ENCODE measurements around the gene FCGR1A. TPM values are rescaled to one million over a fixed set of nuclear protein-coding genes. Genes with fewer than 3 reads are reported as not detected.
A peak's percentile ranks its signal among the peaks of the same experiment; 100 is the strongest.
"Not testable (repeated sequence)": the region's sequence is repeated elsewhere in the genome, so short reads cannot be mapped to it uniquely, and the experiment has no call there.

Gene FCGR1A
- total RNA-seq, 1 donor from 2014 or later = 3.3 TPM

DNA sequence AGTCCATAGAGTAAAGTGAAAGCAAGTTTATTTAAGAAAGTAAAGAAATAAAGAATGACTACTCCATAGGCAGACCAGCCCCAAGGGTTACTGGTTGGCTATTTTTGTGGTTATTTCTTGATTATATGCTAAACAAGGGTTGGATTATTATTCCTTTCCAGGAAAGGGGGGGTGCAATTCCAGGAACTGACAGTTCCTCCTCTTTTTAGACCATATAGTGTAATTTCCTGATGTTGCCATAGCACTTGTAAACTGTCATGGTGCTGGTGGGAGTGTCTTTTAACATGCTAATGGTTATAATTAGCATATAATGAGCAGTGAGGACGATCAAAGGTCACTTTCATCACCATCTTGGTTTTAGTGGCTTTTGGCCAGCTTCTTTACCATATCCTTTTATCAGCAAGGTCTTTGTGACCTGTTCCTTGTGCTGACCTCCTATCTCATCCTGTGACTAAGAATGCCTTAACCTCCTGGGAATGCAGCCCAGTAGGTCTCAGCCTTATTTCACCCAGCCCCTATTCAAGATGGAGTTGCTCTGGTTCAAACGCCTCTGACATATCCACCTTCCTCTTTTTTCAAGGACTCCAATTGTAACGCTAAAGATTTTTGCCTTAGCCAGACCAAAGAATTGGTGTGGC, 6.9 kb upstream of the FCGR1A start:
- FAIRE-seq; DNase-seq (ENCODE audit: low spot score in 2 of 2): not testable (repeated sequence)

DNA sequence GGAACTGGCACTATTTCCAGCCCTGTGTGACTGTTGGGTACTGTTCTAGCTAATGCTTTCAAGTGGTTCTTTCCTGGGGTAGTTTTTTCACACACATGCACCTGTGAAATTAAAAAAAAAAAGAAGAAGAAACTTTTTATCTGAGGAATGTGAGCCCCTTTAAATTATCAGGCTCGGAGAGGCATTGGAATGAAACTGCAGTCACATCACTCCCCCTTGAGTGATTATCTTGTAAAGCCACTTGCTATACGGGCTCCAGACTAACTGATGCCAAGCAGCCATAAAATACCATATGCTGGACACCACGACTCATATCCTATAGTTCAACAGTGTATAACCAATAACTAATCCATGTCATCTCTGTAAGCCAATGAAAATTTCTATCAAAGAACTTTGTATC, 5.4 kb upstream of the FCGR1A start:
- FAIRE-seq; DNase-seq (ENCODE audit: low spot score in 2 of 2): not testable (repeated sequence)

DNA sequence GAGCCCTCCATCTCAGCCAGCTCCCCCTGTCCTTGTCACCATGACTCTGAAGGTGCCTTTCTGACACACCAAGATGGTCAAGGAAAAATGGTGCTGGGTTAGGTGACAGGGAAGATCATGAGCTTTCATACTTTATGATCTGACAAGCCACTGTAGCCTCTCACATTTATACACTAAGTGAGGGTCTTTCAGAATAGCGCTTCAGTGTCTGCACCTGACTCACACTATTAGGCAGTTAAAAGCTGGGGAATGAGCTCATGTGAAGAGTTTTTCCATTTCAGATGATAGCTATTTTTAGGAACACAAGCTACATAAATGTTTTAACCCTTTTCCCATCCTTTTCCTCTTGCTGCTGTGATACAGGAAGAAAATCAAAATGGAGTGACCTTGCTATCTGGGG, 4.2 kb upstream of the FCGR1A start:
- not testable (repeated sequence) for DNase-seq (ENCODE audit: low spot score in 2 of 2); FAIRE-seq

DNA sequence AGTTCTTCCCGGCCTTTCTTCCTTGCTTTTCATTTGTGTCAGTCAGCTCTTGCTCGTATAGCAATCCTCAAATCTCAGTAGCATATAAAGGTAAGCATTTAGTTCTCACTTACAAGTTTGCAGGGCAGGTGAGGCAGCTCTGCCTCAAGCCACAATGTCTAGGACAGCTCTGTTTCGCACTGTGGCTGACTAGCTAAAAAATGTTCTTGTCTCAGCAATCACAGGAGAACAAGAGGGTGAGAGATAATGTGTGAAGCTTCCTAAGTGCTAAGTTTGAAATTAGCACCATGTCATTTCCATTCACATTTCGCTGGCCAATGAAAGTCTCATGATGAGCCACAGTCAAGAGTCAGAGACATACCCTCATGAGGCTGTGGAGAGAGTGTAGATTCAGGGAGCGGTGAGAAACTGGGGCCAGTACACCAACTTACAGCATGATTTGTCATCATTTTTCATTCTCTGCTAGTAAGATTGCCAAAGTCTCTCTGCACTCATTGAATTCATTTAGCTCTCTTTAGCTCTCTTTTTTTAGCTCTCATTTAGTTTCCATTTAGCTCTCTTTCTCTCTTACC, 995 bp upstream of the FCGR1A start:
- not testable (repeated sequence) for FAIRE-seq; DNase-seq (ENCODE audit: low spot score in 2 of 2)

DNA sequence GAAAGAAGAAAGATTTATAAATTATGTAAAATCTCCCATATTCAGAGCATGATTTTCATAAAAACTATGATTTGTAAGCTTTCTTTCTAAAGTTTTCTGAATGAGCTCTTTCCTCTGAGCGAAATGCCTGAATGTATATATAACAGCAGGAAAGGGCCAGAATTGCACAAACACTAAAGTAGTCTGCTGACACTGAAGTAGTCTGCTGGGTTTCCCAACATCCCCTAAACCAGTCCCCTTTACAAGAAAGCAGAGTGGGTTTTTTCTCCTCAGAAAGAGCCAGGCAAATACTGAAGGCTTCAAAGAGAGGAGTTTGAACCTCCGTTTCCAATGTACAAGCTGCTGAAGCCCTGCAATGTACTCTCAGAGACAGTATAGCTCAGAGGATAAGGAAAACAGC, 795 bp downstream of the FCGR1A start:
- not testable (repeated sequence) for DNase-seq (ENCODE audit: low spot score in 2 of 2); FAIRE-seq

DNA sequence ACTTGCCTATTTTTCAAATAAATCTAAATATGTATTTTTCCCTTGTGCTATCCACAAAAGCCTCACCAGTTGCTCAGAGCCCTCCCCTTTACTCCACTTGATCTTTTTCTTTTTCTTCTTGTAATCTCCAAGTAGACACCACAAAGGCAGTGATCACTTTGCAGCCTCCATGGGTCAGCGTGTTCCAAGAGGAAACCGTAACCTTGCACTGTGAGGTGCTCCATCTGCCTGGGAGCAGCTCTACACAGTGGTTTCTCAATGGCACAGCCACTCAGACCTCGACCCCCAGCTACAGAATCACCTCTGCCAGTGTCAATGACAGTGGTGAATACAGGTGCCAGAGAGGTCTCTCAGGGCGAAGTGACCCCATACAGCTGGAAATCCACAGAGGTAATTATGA, 1.4 kb downstream of the FCGR1A start:
- FAIRE-seq = not testable (repeated sequence)

DNA sequence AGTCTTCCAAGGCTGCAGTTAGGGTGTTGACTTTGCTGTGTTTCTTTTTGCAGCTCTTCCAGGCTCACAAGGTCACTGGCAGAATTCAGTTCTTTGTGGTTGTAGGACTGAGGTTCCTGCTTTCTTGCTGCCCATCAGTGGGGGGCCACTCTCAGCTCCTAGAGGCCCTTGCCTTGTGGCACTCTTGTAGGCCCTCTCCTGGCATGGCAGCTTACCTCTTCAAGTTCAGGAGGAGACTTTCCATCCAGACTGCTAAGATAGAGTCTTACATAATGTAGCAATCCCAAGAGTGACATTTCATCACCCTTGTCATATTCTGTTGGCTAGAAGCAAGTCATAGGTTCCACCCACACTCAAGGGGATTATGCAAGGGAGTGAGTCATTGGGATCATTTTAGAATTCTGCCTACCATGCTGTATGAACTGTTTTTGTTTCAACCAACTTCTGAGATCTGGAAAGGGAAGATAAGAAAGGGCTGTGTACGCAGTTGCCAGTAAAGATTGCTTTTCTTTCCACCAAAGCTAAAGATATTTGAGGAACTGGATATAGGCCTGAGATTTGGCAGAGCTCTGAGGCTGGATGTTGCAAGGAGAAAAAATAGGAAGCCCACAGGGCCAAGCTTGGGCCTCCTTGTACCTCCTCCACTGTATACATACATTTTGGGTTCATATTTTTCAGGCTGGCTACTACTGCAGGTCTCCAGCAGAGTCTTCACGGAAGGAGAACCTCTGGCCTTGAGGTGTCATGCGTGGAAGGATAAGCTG, 5.4 kb downstream of the FCGR1A start:
- not testable (repeated sequence) for DNase-seq (ENCODE audit: low spot score in 2 of 2); FAIRE-seq

More for the DNA sequence above, 1.4 kb downstream of the FCGR1A start:
- DNase-seq (ENCODE audit: low spot score in 2 of 2) = not testable (repeated sequence)

DNA sequence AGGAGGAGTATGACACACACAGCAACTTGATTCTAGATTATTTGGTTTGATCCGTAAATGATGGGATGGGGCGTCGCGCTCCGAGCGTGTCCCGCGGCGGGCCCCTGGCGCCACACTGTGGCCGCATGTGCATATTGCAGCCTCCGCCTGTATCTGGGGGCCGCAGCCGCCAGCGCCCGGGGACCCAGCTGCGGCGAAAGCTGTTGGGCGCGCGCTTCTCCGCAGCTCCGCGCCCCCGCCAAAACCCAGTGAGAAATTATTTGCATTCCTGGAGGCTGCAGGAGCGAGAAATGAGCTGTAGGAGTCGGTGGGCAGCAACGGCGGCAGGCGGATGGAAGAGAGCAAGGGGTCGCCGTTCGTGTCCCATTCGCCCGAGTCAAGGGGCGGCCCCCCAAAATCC, 10.0 kb downstream of the FCGR1A start:
- FAIRE-seq = not testable (repeated sequence)
- DNase-seq (ENCODE audit: low spot score in 2 of 2) = peak; percentile 38 to 54

DNA sequence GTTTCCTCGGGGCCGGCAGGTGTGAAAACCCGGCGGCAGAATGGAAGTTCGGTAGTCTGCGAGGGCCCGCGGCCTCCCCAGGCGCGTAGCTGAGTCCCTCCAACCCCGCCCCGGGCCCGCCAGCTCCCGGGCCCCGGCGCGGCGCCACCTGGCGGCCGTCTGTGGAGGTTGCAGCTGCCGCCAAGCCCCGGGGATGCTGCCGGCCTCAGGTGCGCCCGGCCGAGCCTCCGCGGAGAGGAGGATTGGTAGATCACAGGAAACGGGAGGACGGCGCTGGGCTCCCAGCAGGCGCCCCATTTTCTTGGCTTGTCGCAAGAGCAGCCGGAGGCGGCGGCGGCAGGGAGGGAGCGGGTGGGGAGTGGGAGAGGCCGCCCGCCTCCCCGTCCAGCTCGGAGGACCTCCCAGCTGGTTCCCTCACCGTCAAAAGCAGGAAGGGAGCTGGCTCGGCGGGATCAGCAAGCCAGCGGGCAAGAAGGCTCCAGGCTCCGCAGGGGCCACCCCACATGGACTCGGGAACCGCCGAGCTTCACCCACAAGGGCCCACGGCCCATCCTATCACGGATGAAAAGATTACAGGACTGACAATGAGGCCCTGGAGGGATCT, 10.5 kb downstream of the FCGR1A start:
- not testable (repeated sequence) for FAIRE-seq
- peak; percentile 49 to 68 for DNase-seq (ENCODE audit: low spot score in 2 of 2)

DNA sequence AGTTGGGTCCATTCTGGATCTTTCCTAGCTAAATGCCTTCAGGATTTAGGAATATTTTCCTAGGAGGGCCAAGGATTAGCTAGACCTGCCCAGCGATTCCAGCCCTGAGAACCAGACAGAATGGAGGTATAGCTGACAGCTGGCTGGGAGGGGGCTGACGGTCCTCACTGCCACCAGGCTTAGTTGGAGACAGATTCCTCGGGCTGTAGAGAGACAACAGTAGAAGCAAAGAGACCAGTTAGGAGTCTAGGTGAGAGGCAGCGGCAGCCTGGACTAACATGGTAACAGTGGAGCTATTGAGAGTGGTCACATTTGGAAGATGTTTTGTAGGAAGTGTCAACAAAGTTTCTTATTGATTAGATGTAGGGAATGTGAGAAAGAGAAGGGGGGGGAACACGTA, 11.4 kb downstream of the FCGR1A start:
- DNase-seq (ENCODE audit: low spot score in 2 of 2); FAIRE-seq: not testable (repeated sequence)

DNA sequence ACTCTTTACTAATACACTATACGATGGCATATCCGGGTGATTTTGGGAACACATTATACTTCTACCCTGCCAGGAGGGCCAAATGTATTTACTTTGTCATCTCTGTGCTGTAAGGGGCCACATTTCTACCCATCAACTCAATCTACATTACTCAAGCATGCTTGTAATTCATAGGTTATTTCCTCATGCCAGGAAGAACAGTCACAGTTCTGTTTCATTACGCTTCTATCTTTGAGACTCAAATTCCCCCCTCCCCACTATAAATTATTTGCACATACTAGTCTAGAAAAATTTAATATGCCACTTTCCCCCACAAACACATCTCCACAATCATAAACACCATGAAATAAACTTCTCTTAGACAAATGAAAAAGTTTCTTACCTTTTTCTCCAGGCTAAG, 19.1 kb downstream of the FCGR1A start:
- not testable (repeated sequence) for FAIRE-seq; DNase-seq (ENCODE audit: low spot score in 2 of 2)

DNA sequence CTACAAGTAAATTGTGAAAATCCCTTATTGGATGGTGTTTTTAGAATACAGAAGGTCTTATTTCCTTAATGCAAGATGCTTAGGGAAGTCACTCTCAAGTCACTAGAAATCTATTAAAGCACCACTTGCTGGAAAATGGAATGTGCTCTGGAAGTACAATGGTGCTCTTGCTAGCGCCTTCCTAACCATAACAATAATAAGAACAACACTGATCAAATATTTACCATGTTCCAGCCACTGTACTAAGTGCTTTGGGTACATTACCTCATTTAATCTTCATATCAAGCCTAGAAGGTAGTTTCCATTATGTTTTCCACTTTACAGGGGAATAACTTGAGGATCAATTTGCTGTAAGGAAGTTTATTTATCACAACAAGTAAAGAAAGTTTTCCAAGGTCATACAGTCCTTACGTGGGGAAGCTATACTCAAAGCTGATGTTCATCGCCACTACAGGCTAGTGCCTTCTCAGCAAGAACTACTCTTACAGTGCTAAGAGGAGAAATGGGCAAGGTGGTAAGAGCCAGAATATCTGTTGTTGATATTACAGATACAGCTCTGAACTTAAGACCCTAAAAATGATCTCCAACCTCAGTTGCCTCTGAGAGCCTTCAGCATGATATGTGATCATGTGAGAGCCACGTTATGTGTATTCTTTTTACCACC, 22.1 kb downstream of the FCGR1A start:
- FAIRE-seq; DNase-seq (ENCODE audit: low spot score in 2 of 2): not testable (repeated sequence)

DNA sequence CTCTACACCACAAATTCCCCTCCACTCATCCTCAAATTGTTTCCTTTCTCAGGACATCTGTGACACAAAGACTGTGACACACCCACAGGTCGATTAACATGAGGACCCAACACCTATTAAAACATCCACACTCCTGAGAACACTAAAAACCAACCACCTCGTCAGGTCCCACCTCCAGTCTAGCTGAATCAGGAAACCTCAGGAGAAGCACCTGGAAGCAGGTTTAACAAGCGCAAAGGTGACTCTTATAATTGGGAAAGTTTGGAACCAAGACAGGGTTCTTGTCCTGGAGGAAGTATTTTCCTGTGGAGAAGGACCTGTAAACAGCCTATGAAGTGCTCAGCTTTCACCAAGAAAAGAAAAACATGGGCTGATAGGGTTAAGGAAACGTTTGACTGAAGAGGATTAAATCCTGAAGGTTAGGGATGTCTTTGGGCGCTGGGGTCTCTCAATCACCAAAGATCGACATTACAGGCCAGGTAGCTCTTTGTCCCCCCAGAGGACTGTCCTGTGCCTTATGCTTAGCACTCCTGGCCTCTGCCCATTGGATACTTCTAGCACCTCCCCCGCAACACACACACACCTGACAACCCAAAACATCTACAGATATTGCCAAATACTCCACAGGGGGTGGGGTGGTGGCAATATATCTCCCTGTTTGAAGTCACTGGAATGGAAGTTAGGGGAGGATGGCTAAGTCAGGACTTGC, 28.4 kb downstream of the FCGR1A start:
- not testable (repeated sequence) for FAIRE-seq; DNase-seq (ENCODE audit: low spot score in 2 of 2)

DNA sequence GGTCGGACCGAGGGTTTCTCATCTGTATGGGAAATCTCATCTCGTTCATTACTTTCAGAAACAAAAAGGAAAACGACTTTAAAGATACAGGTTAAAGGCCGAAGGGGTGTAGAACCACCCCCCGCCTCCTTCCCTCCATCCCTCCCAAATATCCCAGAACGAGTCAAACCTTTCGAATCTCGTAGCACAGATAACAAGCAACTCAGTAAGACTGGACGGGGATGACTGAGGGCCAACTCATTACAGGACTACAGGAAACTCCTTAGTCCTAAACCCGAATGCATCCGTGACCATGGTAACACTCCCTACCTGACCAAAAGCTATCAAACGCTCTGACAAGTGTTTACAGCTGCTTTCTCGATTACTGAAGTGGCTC, 29.0 kb downstream of the FCGR1A start:
- DNase-seq (ENCODE audit: low spot score in 2 of 2); FAIRE-seq: not testable (repeated sequence)

DNA sequence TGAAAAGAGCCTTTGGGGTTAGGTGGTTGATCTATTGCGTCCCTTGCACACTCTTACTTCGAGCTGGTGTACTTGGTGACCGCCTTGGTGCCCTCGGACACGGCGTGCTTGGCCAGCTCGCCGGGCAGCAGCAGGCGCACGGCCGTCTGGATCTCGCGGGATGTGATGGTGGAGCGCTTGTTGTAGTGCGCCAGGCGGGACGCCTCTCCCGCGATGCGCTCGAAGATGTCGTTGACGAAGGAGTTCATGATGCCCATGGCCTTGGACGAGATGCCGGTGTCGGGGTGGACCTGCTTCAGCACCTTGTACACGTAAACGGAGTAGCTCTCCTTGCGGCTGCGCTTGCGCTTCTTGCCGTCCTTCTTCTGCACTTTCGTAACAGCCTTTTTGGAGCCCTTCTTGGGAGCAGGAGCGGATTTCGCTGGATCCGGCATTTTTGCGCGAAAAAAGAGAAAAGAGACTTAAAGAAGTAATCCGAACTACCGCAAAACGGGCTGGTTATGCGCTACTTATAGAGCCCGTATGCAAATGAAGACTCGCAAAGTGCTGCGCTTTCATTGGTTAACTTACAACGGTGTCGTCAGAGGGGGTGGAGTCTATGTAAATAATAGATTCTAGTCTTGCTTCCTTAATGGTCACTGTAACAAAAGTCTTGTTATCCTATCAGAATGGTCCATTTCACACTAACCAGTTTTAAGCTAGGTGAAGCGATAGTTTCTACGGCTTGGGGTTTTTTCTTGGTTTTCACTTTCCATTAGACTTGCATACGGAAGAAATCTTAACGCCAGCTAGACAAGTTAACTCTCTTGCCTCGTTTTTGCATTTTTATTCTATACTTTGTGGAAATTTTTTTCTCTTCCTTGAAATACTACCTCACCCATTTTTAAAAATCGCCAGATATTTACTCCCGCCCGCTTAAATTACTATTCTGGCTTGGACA, 29.7 kb downstream of the FCGR1A start:
- FAIRE-seq (peak; percentile 85), DNase-seq (ENCODE audit: low spot score in 2 of 2) (peak; percentile 51 to 66)

DNA sequence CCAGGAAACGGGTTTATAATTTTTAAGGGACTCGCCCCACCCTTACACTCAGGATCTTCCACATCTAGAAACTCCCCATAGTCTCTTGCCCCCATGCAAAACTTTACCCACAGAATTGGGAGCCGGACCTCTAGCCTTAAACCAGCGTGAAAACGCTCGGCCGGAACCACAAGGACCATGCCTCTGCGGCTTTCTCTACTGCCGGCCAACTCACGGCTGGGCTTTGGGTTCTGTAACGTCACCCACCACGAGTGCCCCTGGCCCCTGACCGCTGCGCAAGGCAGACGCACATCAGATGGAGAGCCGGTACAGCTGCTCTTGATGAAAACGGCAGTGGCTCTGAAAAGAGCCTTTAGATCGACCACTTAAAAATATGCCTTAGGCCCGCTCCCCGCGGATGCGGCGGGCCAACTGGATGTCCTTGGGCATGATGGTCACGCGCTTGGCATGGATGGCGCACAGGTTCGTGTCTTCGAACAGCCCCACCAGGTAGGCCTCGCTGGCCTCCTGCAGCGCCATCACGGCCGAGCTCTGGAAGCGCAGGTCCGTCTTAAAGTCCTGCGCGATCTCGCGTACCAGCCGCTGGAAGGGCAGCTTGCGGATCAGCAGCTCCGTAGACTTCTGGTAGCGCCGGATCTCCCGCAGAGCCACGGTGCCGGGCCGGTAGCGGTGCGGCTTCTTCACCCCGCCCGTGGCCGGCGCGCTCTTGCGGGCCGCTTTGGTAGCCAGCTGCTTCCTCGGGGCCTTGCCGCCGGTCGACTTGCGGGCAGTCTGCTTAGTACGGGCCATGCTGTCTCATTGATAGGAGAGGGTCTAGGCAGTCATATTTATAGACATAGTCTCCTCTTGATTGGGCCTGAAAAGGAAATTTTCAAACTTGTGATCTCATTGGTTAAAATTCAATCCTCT, 30.7 kb downstream of the FCGR1A start:
- not testable (repeated sequence) for FAIRE-seq; DNase-seq (ENCODE audit: low spot score in 2 of 2)

DNA sequence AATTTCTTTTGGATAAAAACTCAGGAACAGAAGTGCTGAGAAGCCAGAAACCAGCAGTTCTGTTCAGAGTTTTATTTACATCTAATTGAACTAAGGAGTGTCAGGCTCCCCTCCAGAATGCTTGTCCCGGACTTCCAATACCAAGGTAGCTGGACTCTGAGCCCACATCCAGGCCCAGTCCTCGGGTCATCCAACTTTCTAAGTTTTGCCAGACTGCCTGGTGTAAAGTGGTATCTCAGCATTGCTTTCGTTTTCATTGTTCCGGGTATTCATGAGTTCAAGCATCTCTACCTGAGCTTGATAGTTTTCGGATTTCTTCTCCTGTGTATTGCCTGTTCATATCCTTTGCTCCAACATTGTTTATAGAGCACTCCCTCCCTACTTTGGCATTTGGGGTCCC, 37.9 kb downstream of the FCGR1A start:
- FAIRE-seq; DNase-seq (ENCODE audit: low spot score in 2 of 2): not testable (repeated sequence)
